GM04504 (cell line): ENCODE results near the gene HTRA1.
A peak's percentile ranks its signal among the peaks of the same experiment; 100 is the strongest.

Source experiments
- DNase-seq: peaks from one replicate; pipeline ENCODE4 v3.0.0-alpha.2; 2012; ENCODE audit warnings: low read depth

The HTRA1 gene

GRCh38 chr10:122461367-122461728 lies at the start of gene HTRA1:
TSS of gene HTRA1 (plus strand) at chr10:122461553. CDS start at chr10:122461653, 100 bp downstream.
- peak; percentile 67 for DNase-seq

GRCh38 chr10:122413327-122413726 lies 48.0 kb upstream of the HTRA1 start:
- no peak for DNase-seq

GRCh38 chr10:122417667-122418066 lies 43.7 kb upstream of the HTRA1 start:
- no peak for DNase-seq

GRCh38 chr10:122419016-122419415 lies 42.3 kb upstream of the HTRA1 start:
- DNase-seq: no peak

- peak; percentile 74 for DNase-seq
These were observed 41.3 kb upstream of the HTRA1 start for GRCh38 chr10:122419876-122420623.

- DNase-seq: no peak
These were observed 40.7 kb upstream of the HTRA1 start for GRCh38 chr10:122420624-122421007.

GRCh38 chr10:122421054-122421625 lies 40.2 kb upstream of the HTRA1 start:
- DNase-seq: no peak

GRCh38 chr10:122421742-122422141 lies 39.6 kb upstream of the HTRA1 start:
- no peak for DNase-seq

GRCh38 chr10:122422266-122422989 lies 38.9 kb upstream of the HTRA1 start:
- DNase-seq: no peak

GRCh38 chr10:122424059-122424458 lies 37.3 kb upstream of the HTRA1 start:
- no peak for DNase-seq

- DNase-seq: no peak
These were observed 34.5 kb upstream of the HTRA1 start for GRCh38 chr10:122426829-122427228.

GRCh38 chr10:122427280-122427679 lies 34.1 kb upstream of the HTRA1 start:
- no peak for DNase-seq

GRCh38 chr10:122435212-122435827 lies 26.0 kb upstream of the HTRA1 start:
- DNase-seq: no peak

GRCh38 chr10:122441961-122442360 lies 19.4 kb upstream of the HTRA1 start:
- DNase-seq: peak; percentile 38

GRCh38 chr10:122445469-122445868 lies 15.9 kb upstream of the HTRA1 start:
- DNase-seq: no peak

GRCh38 chr10:122445904-122446303 lies 15.4 kb upstream of the HTRA1 start:
- DNase-seq: no peak

GRCh38 chr10:122446668-122447423 lies 14.5 kb upstream of the HTRA1 start:
- no peak for DNase-seq

GRCh38 chr10:122448600-122448999 lies 12.8 kb upstream of the HTRA1 start:
- no peak for DNase-seq

GRCh38 chr10:122449153-122449552 lies 12.2 kb upstream of the HTRA1 start:
- DNase-seq: no peak

GRCh38 chr10:122450353-122450990 lies 10.9 kb upstream of the HTRA1 start:
- DNase-seq: no peak

- DNase-seq: no peak
These were observed 7.3 kb upstream of the HTRA1 start for GRCh38 chr10:122454071-122454470.
